Ishikawa (cell line): ENCODE results near the gene ENDOD1.

ENCODE experiments used
- CEBPB ChIP-seq: IDR thresholded peaks from 2 replicates; pipeline ENCODE4 v1.6.1; 2012
- CREB1 ChIP-seq: IDR thresholded peaks from 2 replicates; pipeline ENCODE4 v1.6.1; 2012; ENCODE audit warnings: low read depth
- EGR1 ChIP-seq: IDR thresholded peaks from 2 replicates; pipeline ENCODE4 v1.6.1; 2012
- EP300 ChIP-seq: IDR thresholded peaks from 2 replicates; pipeline ENCODE4 v1.6.1; 2012; ENCODE audit warnings: borderline replicate concordance
- FOXM1 ChIP-seq: IDR thresholded peaks from 2 replicates; pipeline ENCODE4 v1.6.1; 2012; ENCODE audit warnings: low read depth, borderline replicate concordance
- MAX ChIP-seq: IDR thresholded peaks from 2 replicates; pipeline ENCODE4 v1.6.1; 2012
- NFIC ChIP-seq: IDR thresholded peaks from 2 replicates; pipeline ENCODE4 v1.6.1; 2012
- RAD21 ChIP-seq: IDR thresholded peaks from 2 replicates; pipeline ENCODE4 v1.6.1; 2012; ENCODE audit warnings: low read depth
- REST ChIP-seq: IDR thresholded peaks from 2 replicates; pipeline ENCODE4 v1.6.1; 2012; ENCODE audit warnings: low read depth, mild to moderate bottlenecking
- TAF1 ChIP-seq: IDR thresholded peaks from 2 replicates; pipeline ENCODE4 v1.6.1; 2012; ENCODE audit warnings: low read depth, mild to moderate bottlenecking
- TCF12 ChIP-seq: IDR thresholded peaks from 2 replicates; pipeline ENCODE4 v1.6.1; 2012; ENCODE audit warnings: low read depth
- TEAD4 ChIP-seq: IDR thresholded peaks from 2 replicates; pipeline ENCODE4 v1.6.1; 2012
- USF1 ChIP-seq: IDR thresholded peaks from 2 replicates; pipeline ENCODE4 v1.6.1; 2012
- YY1 ChIP-seq: IDR thresholded peaks from 2 replicates; pipeline ENCODE4 v1.6.1; 2012; ENCODE audit warnings: low read depth
- ZBTB7A ChIP-seq: IDR thresholded peaks from 2 replicates; pipeline ENCODE4 v1.6.1; 2012; ENCODE audit warnings: low read depth

Gene ENDOD1

GRCh38 chr11:95102733-95103132, 13.1 kb downstream of the ENDOD1 start:
- TF ChIP-seq TCF12 (no peak), ZBTB7A (no peak), RAD21 (no peak), USF1 (no peak), REST (no peak), CREB1 (no peak), YY1 (no peak), TEAD4 (no peak)

- TF ChIP-seq CEBPB (no peak), TCF12 (no peak), NFIC (no peak)
Measured at GRCh38 chr11:95103701-95104100, 14.1 kb downstream of the ENDOD1 start.

- TF ChIP-seq USF1 = no peak
- TF ChIP-seq NFIC = no peak
- no peak for TF ChIP-seq CEBPB
- TF ChIP-seq TCF12 = no peak
- TF ChIP-seq RAD21 = no peak
- TF ChIP-seq ZBTB7A = no peak
- TF ChIP-seq EGR1 = no peak
- no peak for TF ChIP-seq TAF1
- TF ChIP-seq TEAD4 = no peak
- TF ChIP-seq REST = no peak
- TF ChIP-seq CREB1 = no peak
- TF ChIP-seq MAX = no peak
- TF ChIP-seq FOXM1 = no peak
- no peak for TF ChIP-seq EP300
- no peak for TF ChIP-seq YY1
Measured at GRCh38 chr11:95104121-95104830, 14.6 kb downstream of the ENDOD1 start.

- TF ChIP-seq TEAD4 = no peak
- TF ChIP-seq CEBPB = no peak
- no peak for TF ChIP-seq REST
- no peak for TF ChIP-seq TCF12
- TF ChIP-seq EP300 = no peak
- TF ChIP-seq USF1 = no peak
- no peak for TF ChIP-seq ZBTB7A
- no peak for TF ChIP-seq YY1
- no peak for TF ChIP-seq MAX
- TF ChIP-seq CREB1 = no peak
Measured at GRCh38 chr11:95104856-95105255, 15.2 kb downstream of the ENDOD1 start.
